Endodermal cell (in vitro differentiated cells): Measurements from ENCODE around the gene SMCP. TPM values are rescaled to one million over a fixed set of nuclear protein-coding genes. Genes with fewer than 3 reads are reported as not detected.

Experiments used
- DNase-seq: peaks from one replicate; pipeline ENCODE4 v3.0.0-alpha.2; 2017
- H3K27ac ChIP-seq: 2 replicates; pipeline ENCODE4 v1.5.1; 2013; ENCODE audit warnings: mild to moderate bottlenecking, low read depth, low read length, moderate library complexity
- H3K27me3 ChIP-seq: 2 replicates; pipeline ENCODE4 v1.6.1; 2013; ENCODE audit warnings: mild to moderate bottlenecking, low read length, moderate library complexity; ENCODE audit not compliant: insufficient read depth, control insufficient read depth, poor library complexity, severe bottlenecking
- H3K36me3 ChIP-seq: 2 replicates; pipeline ENCODE4 v1.7.0; 2013; ENCODE audit warnings: mild to moderate bottlenecking, low read length, moderate library complexity; ENCODE audit not compliant: control insufficient read depth, insufficient read depth
- H3K4me1 ChIP-seq: one replicate; pipeline ENCODE4 v1.7.0; 2013; ENCODE audit warnings: low read length; ENCODE audit not compliant: control insufficient read depth, insufficient read depth
- H3K4me3 ChIP-seq: 2 replicates; pipeline ENCODE4 v1.5.1; 2013; ENCODE audit warnings: mild to moderate bottlenecking, low read length, moderate library complexity
- H3K9ac ChIP-seq: 2 replicates; pipeline ENCODE4 v1.6.1; 2013; ENCODE audit warnings: mild to moderate bottlenecking, low read length, moderate library complexity; ENCODE audit not compliant: poor library complexity, severe bottlenecking; ENCODE audit errors: extremely low read depth
- H3K9me3 ChIP-seq: 2 replicates; pipeline ENCODE4 v1.6.1; 2013; ENCODE audit warnings: mild to moderate bottlenecking, low read length, moderate library complexity; ENCODE audit not compliant: control insufficient read depth
- H3K27ac Mint-ChIP-seq: 2 replicates; pipeline ENCODE4 v1.8.0; 2020; ENCODE audit warnings: mixed read lengths
- H3K27me3 Mint-ChIP-seq: 2 replicates; pipeline ENCODE4 v1.8.0; 2021; ENCODE audit warnings: mild to moderate bottlenecking, mixed read lengths; ENCODE audit not compliant: insufficient read depth
- H3K36me3 Mint-ChIP-seq: 2 replicates; pipeline ENCODE4 v1.8.0; 2020; ENCODE audit warnings: low read depth, mixed read lengths
- H3K4me1 Mint-ChIP-seq: 2 replicates; pipeline ENCODE4 v1.8.0; 2020; ENCODE audit warnings: mixed read lengths
- H3K4me3 Mint-ChIP-seq: 2 replicates; pipeline ENCODE4 v1.8.0; 2020; ENCODE audit warnings: mild to moderate bottlenecking, moderate library complexity, mixed read lengths
- H3K9me3 Mint-ChIP-seq: 2 replicates; pipeline ENCODE4 v1.8.0; 2020; ENCODE audit warnings: mild to moderate bottlenecking, mixed read lengths
- CTCF ChIP-seq: fragments of 200-600 bp; sonication (generic); conservative IDR thresholded peaks from 2 replicates; pipeline ENCODE4 v1.5.0; 2021; ENCODE audit warnings: antibody characterized with exemption, mild to moderate bottlenecking
- WGBS, 2 experiments: methylation state at CpG; one replicate each; pipeline versions ENCODE4 v1.1.5 to v1.1.7; 2013; ENCODE audit warnings: missing lambda C conversion rate in 2 of 2, mixed read lengths in 1 of 2; ENCODE audit not compliant: insufficient coverage in 1 of 2, insufficient read length in 1 of 2; 5-methylcytosine and 5-hydroxymethylcytosine counted together
- total RNA-seq, 2 donors: library from RNA; stranded (reverse); fragmentation: NEBNext Ultra II Directional in 1 of 2; extraction: Animal tissue kit (Norgen Biotek cat#: 25700) in 1 of 2; gene quantifications; 2 replicates in 1 of 2; 3 replicates in 1 of 2; pipeline ENCODE4 v1.2.1, GENCODE V29; 2021

SMCP gene
- total RNA-seq, 2 donors from 2014 or later = not detected

GRCh38 chr1:152884085-152884484 is 6.0 kb downstream of the SMCP start:
- H3K27me3 Mint-ChIP-seq = peaks cover 3% of the 10 kb centered on the region
- H3K9ac ChIP-seq = no peak overlapping the region
- no peaks in the 10 kb centered on the region for H3K36me3 Mint-ChIP-seq
- H3K4me3 ChIP-seq = no peak overlapping the region
- H3K4me3 Mint-ChIP-seq = no peak overlapping the region
- no peaks in the 10 kb centered on the region for H3K4me1 ChIP-seq
- no peak for DNase-seq
- H3K9me3 ChIP-seq = peaks cover 37% of the 10 kb centered on the region
- no peaks in the 10 kb centered on the region for H3K4me1 Mint-ChIP-seq
- no peaks in the 10 kb centered on the region for H3K27me3 ChIP-seq
- no peaks in the 10 kb centered on the region for H3K36me3 ChIP-seq
- no peak for TF ChIP-seq CTCF
- peaks cover 88% of the 10 kb centered on the region for H3K9me3 Mint-ChIP-seq
- H3K27ac ChIP-seq = no peak overlapping the region
- H3K27ac Mint-ChIP-seq = no peak overlapping the region

GRCh38 chr1:152884506-152884905 is 6.4 kb downstream of the SMCP start:
- H3K9me3 Mint-ChIP-seq = peaks cover 89% of the 10 kb centered on the region
- WGBS, 2 experiments = 80 to 91% methylated on average over 1 of the region's 1 CpG

GRCh38 chr1:152884966-152885624 is 7.0 kb downstream of the SMCP start:
- H3K4me1 ChIP-seq = no peaks in the 10 kb centered on the region
- Mint-ChIP-seq H3K4me1 (no peaks in the 10 kb centered on the region), H3K36me3 (no peaks in the 10 kb centered on the region), H3K27ac (no peak overlapping the region), H3K4me3 (no peak overlapping the region), H3K9me3 (peaks cover 89% of the 10 kb centered on the region), H3K27me3 (peaks cover 3% of the 10 kb centered on the region)
- no peak for TF ChIP-seq CTCF
- no peaks in the 10 kb centered on the region for H3K36me3 ChIP-seq
- H3K9ac ChIP-seq = no peak overlapping the region
- H3K27ac ChIP-seq = no peak overlapping the region
- 55 to 59% methylated on average over 2 to 4 of the region's 4 CpGs for WGBS, 2 experiments
- H3K9me3 ChIP-seq = peaks cover 42% of the 10 kb centered on the region
- no peak for DNase-seq
- no peaks in the 10 kb centered on the region for H3K27me3 ChIP-seq
- H3K4me3 ChIP-seq = no peak overlapping the region

More at GRCh38 chr1:152884506-152884905, 6.4 kb downstream of the SMCP start:
- Histone ChIP-seq H3K9me3 (peaks cover 41% of the 10 kb centered on the region), H3K27me3 (no peaks in the 10 kb centered on the region), H3K36me3 (no peaks in the 10 kb centered on the region), H3K9ac (no peak overlapping the region), H3K27ac (no peak overlapping the region), H3K4me1 (no peaks in the 10 kb centered on the region), H3K4me3 (no peak overlapping the region)
- no peaks in the 10 kb centered on the region for H3K4me1 Mint-ChIP-seq
- no peaks in the 10 kb centered on the region for H3K36me3 Mint-ChIP-seq
- no peak overlapping the region for H3K27ac Mint-ChIP-seq
- DNase-seq = no peak
- TF ChIP-seq CTCF = no peak
- peaks cover 3% of the 10 kb centered on the region for H3K27me3 Mint-ChIP-seq
- H3K4me3 Mint-ChIP-seq = no peak overlapping the region
